ENCODE results near the gene KCNH1. TPM values are rescaled to one million over a fixed set of nuclear protein-coding genes. Genes with fewer than 3 reads are reported as not detected.

Gene KCNH1
- polyA plus RNA-seq, 3 donors = 0.14 to 0.35 (median 0.28) TPM

- DNase-seq = no peak
These were observed 487.7 kb downstream of the KCNH1 start for GRCh38 chr1:210646258-210646616.

GRCh38 chr1:210645582-210646257 is 488.2 kb downstream of the KCNH1 start:
- DNase-seq = no peak

- DNase-seq = no peak
These were observed 492.4 kb downstream of the KCNH1 start for GRCh38 chr1:210641582-210641981.

- no peak for DNase-seq
These were observed 498.8 kb downstream of the KCNH1 start for GRCh38 chr1:210635108-210635507.

- no peak for DNase-seq
These were observed 500.3 kb downstream of the KCNH1 start for GRCh38 chr1:210633636-210634035.

GRCh38 chr1:210633140-210633539 is 500.8 kb downstream of the KCNH1 start:
- DNase-seq = no peak

- no peak for DNase-seq
These were observed 502.5 kb downstream of the KCNH1 start for GRCh38 chr1:210631399-210631798.

GRCh38 chr1:210629276-210629675 is 504.7 kb downstream of the KCNH1 start:
- no peak for DNase-seq

- DNase-seq = no peak
These were observed 506.2 kb downstream of the KCNH1 start for GRCh38 chr1:210627755-210628154.

Other genes starting within 250 kb of the KCNH1 start
- gene RCOR3, start 125.2 kb upstream of the KCNH1 start, polyA plus RNA-seq (ENCODE audit: insufficient read length in 3 of 3) = 100 to 1,000 TPM in 1 of 3 donors, 10 to 100 TPM in 2; 70.9 to 100 (median 91.5) TPM
- gene TRAF5, start 192.7 kb upstream of the KCNH1 start, polyA plus RNA-seq (ENCODE audit: insufficient read length in 3 of 3) = 10 to 100 TPM; 10.9 to 24.1 (median 22.5) TPM